Brain microvascular endothelial cell (primary cell): Measurements from ENCODE around the gene TCERG1L.

Experiments
- DNase-seq: peaks from one replicate; pipeline ENCODE4 v3.0.0-alpha.2; 2020
- H3K27ac ChIP-seq: fragments of 250-450 bp; sonication (Bioruptor Pico); 2 replicates; pipeline ENCODE4 v1.5.1; 2020; ENCODE audit warnings: mild to moderate bottlenecking, moderate library complexity
- H3K27me3 ChIP-seq: fragments of 250-450 bp; sonication (Bioruptor Pico); replicated peaks from 2 replicates; pipeline ENCODE4 v1.5.1; 2020; ENCODE audit warnings: mild to moderate bottlenecking
- H3K36me3 ChIP-seq: fragments of 250-450 bp; sonication (Bioruptor Pico); replicated peaks from 2 replicates; pipeline ENCODE4 v1.5.1; 2020; ENCODE audit warnings: mild to moderate bottlenecking
- H3K4me3 ChIP-seq: 2 replicates; pipeline ENCODE4 v1.5.1; 2011; ENCODE audit warnings: low read depth, mild to moderate bottlenecking, control low read depth, low read length, moderate library complexity
- CTCF ChIP-seq: IDR thresholded peaks from 2 replicates; pipeline ENCODE4 v1.5.1; 2011; ENCODE audit warnings: low read depth, mild to moderate bottlenecking, moderate library complexity, low read length, control low read depth, inconsistent platforms; ENCODE audit errors: missing control alignments
- in situ Hi-C: cut with HindIII; loops from 2 replicates; pipeline ENCODE4 v1.10.0; 2017; ENCODE audit warnings: low sequenced_read_pairs, low pct_ligation_motif_present

The TCERG1L gene

GRCh38 chr10:131162866-131163843 lies 148.4 kb downstream of the TCERG1L start:
- DNase-seq = no peak
- Histone ChIP-seq H3K36me3 (no peaks in the 10 kb centered on the region), H3K27ac (no peak overlapping the region), H3K4me3 (no peak overlapping the region), H3K27me3 (no peaks in the 10 kb centered on the region)
- no peak for TF ChIP-seq CTCF
- in situ Hi-C loops = no loop called here

GRCh38 chr10:131162211-131162610 lies 149.3 kb downstream of the TCERG1L start:
- H3K27me3 ChIP-seq = no peaks in the 10 kb centered on the region
- H3K4me3 ChIP-seq = no peak overlapping the region
- DNase-seq = no peak
- no peak for TF ChIP-seq CTCF
- no peak overlapping the region for H3K27ac ChIP-seq
- H3K36me3 ChIP-seq = no peaks in the 10 kb centered on the region
- in situ Hi-C loops = no loop called here

- no peak for DNase-seq
- in situ Hi-C loops = no loop called here
- TF ChIP-seq CTCF = no peak
Measured at GRCh38 chr10:131161087-131161486, 150.4 kb downstream of the TCERG1L start.

GRCh38 chr10:131160219-131160875 lies 151.2 kb downstream of the TCERG1L start:
- Histone ChIP-seq H3K27me3 (no peaks in the 10 kb centered on the region), H3K36me3 (no peaks in the 10 kb centered on the region), H3K4me3 (no peak overlapping the region), H3K27ac (no peak overlapping the region)
- no peak for TF ChIP-seq CTCF
- DNase-seq = no peak
- in situ Hi-C loops = no loop called here

More at GRCh38 chr10:131161087-131161486, 150.4 kb downstream of the TCERG1L start:
- Histone ChIP-seq H3K27ac (no peak overlapping the region), H3K4me3 (no peak overlapping the region), H3K27me3 (no peaks in the 10 kb centered on the region), H3K36me3 (no peaks in the 10 kb centered on the region)

GRCh38 chr10:131159771-131160170 lies 151.8 kb downstream of the TCERG1L start:
- Histone ChIP-seq H3K4me3 (no peak overlapping the region), H3K27me3 (no peaks in the 10 kb centered on the region), H3K36me3 (no peaks in the 10 kb centered on the region), H3K27ac (no peak overlapping the region)
- TF ChIP-seq CTCF = no peak
- in situ Hi-C loops = no loop called here
- no peak for DNase-seq
